ENCODE measurements around the gene CAMSAP1.

DNA sequence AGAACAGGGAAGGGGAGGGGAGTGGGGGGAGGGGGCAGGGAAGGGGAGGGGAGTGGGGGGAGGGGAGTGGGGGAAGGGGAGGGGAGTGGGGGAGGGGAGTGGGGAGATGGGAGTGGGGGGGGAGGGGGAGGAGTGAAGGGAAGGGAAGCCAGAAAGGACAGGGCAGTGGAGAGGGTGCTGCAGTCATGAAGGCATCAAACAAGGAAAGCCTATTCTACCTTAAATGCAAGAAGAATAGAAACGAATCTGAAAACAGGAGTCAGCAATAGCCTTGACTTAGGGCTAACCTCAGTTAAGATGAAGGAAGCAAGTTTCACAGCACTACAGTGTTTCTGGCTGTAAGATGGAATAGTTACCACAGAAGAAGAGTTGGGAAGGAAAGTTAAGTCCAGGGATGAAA, 59.5 kb downstream of the CAMSAP1 start:
- no peak for TF ChIP-seq CTCF (IDR thresholded peaks at IDR 0.05)
- TF ChIP-seq POLR2A (IDR thresholded peaks at IDR 0.05) = no peak

All from esophagus squamous epithelium (tissue), 4 donors.